Activated T-helper 17 cell treated with anti-CD3 and anti-CD28 coated beads, Interleukin-2, amount 50 U/mL, for 72 hours (primary cell): ENCODE measurements around the gene PCARE. TPM values are rescaled to one million over a fixed set of nuclear protein-coding genes. Genes with fewer than 3 reads are reported as not detected.

Experiments
- ATAC-seq: fragments of 150-1000 bp; cut with Tn5 transposase; replicated peaks from 2 replicates; pipeline ENCODE4 v1.10.0; 2021; ENCODE audit warnings: mild to moderate bottlenecking, moderate library complexity
- H3K27ac Mint-ChIP-seq: one replicate; pipeline ENCODE4 v1.8.0; 2022; ENCODE audit warnings: mixed read lengths
- H3K27me3 Mint-ChIP-seq: one replicate; pipeline ENCODE4 v1.8.0; 2022; ENCODE audit warnings: mixed read lengths
- H3K36me3 Mint-ChIP-seq: one replicate; pipeline ENCODE4 v1.8.0; 2022; ENCODE audit warnings: low read depth, mild to moderate bottlenecking, mixed read lengths
- H3K4me1 Mint-ChIP-seq: one replicate; pipeline ENCODE4 v1.8.0; 2022; ENCODE audit warnings: mixed read lengths
- H3K4me3 Mint-ChIP-seq: one replicate; pipeline ENCODE4 v1.8.0; 2022; ENCODE audit warnings: mild to moderate bottlenecking, mixed read lengths
- H3K9me3 Mint-ChIP-seq: one replicate; pipeline ENCODE4 v1.8.0; 2022; ENCODE audit warnings: mixed read lengths
- total RNA-seq, 2 donors: library from RNA; stranded (reverse); gene quantifications; one replicate each; pipeline ENCODE4 v1.2.3, GENCODE V29; 2022

Gene PCARE
- total RNA-seq, 2 donors from 2014 or later, result not detected

DNA sequence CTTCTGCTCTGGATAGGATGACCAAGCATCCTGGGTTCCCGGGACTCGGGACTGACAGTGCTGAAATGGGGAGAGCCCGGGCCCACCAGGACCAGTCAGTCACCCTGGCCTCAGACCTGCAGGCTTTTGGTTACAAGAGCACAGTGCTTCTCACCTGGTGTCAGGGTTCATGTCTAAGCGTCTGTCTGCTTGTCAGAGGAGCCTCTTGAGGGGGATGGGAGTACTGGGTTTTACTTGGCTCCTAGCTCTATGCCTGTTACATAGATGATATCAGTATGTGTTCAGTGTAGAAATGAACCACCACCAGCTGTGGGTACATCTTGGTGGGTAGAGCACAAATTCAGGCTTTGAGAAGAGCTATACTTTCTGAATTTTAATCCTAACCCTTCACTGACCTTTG is 29.9 kb downstream of the PCARE start:
- H3K4me1 Mint-ChIP-seq, result no peaks in the 10 kb centered on the region
- no peak overlapping the region for H3K4me3 Mint-ChIP-seq
- H3K9me3 Mint-ChIP-seq, result no peaks in the 10 kb centered on the region

DNA sequence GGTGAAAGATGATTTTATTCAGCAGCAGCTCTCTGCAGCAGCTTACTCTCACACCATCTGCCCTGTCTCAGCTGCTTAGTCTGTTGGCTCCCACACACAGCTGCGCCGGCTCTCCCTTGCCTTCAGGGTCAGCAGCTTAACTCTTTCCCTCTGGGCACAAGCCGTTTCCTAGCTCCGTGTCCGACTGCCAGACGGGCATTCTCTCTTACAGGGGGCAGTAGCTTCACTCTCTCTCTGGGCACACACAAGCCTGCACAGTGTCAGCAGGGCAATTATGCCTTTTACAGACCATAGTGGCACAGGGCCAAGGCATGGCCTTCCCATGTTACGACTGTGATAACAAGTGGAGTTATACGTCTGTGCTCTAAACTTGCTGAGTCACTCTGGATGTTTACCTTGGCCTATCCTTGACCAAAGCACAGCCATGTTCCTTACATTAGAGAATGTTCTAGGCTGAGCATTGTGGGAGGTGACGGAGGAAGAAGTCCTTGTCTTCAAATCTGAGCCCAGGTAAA is 31.7 kb downstream of the PCARE start:
- Mint-ChIP-seq H3K36me3 (no peaks in the 10 kb centered on the region), H3K4me1 (no peaks in the 10 kb centered on the region), H3K4me3 (no peak overlapping the region), H3K9me3 (no peaks in the 10 kb centered on the region), H3K27ac (no peak overlapping the region), H3K27me3 (no peaks in the 10 kb centered on the region)
- no peak for ATAC-seq

More for the DNA sequence above, 29.9 kb downstream of the PCARE start:
- ATAC-seq, result no peak
- Mint-ChIP-seq H3K36me3 (no peaks in the 10 kb centered on the region), H3K27ac (no peak overlapping the region), H3K27me3 (no peaks in the 10 kb centered on the region)

DNA sequence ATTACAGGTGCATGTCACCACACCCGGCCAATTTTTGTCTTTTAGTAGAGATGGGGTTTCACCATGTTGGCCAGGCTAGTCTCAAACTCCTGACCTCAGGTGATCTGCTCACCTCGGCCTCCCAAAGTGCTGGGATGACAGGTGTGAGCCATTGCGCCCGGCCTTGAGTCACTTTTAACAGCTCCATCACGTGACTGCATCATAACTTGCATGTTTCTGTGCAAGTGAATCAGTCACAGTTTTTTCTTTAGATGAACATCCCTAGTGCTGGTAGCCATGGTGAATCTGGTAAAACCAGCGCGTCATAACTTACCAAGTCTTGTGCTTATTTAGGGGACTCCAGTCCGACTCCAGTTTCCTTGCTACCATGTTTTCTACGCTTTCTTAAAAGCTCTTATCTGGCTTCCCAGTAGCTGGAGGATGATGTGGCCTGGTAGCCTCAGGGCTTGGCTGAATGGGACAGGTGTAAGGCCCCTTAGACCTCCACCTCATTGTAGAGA is 33.1 kb downstream of the PCARE start:
- no peaks in the 10 kb centered on the region for H3K9me3 Mint-ChIP-seq
- H3K27ac Mint-ChIP-seq, result no peak overlapping the region
- H3K4me3 Mint-ChIP-seq, result no peak overlapping the region
- ATAC-seq, result no peak
- no peaks in the 10 kb centered on the region for H3K4me1 Mint-ChIP-seq
- H3K36me3 Mint-ChIP-seq, result no peaks in the 10 kb centered on the region
- H3K27me3 Mint-ChIP-seq, result no peaks in the 10 kb centered on the region

DNA sequence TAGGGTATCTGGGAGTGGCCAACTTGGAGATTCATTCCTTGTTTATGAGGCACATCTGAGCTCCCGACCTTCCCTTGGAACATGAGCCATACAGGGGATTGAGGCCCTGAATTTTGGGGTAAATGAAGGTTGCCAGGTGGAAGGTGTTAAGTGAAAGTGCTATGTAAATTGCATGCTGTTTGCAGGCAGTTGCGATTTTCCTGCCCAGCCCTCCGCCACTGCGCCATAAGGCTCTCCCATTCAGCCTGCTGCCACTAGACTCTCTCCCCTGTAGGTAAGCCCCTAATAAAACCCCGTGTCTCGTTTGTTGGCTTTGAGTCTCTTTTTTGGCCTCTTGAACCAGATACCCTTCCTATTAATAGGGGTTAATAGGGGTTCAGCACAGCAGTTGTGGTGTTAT is 33.8 kb downstream of the PCARE start:
- Mint-ChIP-seq H3K9me3 (no peaks in the 10 kb centered on the region), H3K36me3 (no peaks in the 10 kb centered on the region), H3K27ac (no peak overlapping the region), H3K4me3 (no peak overlapping the region), H3K4me1 (no peaks in the 10 kb centered on the region), H3K27me3 (no peaks in the 10 kb centered on the region)
- no peak for ATAC-seq

DNA sequence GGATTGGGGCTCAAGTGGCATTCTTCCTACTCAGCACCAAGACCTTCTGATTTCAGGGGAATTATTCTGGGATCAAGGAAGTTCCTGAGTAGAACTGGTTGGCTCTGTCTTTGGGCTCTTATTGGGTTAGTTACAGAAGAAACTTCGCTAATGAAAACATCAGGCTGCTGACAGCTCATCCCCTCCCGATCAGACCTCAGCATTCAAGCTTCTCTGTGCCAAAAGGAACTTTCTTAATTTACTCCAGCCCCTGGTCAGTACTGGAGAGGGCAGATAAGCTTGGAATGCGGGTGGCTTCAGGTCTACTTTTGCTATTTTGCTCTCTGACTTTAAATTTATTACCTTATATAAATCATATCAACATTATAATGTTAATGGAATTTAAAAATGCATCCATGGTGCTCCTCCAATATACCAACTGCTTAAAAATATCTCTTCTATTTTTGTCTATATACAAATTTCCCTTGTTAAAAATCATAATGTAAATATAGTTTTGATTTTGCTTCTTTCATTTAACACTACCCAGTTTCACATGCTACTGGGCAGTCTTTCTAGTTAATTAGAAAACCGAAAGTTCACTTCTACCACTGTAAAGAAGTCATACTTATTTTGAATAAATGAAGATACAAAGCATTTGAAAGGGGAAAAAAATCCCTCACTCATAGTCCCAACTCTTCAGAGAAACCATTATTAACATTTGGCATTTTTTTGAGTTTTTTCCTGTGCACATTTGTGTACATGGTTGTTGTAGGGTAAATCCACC is 34.4 kb downstream of the PCARE start:
- no peak for ATAC-seq
- Mint-ChIP-seq H3K4me3 (no peak overlapping the region), H3K4me1 (no peaks in the 10 kb centered on the region), H3K36me3 (no peaks in the 10 kb centered on the region), H3K9me3 (no peaks in the 10 kb centered on the region), H3K27me3 (no peaks in the 10 kb centered on the region), H3K27ac (no peak overlapping the region)

DNA sequence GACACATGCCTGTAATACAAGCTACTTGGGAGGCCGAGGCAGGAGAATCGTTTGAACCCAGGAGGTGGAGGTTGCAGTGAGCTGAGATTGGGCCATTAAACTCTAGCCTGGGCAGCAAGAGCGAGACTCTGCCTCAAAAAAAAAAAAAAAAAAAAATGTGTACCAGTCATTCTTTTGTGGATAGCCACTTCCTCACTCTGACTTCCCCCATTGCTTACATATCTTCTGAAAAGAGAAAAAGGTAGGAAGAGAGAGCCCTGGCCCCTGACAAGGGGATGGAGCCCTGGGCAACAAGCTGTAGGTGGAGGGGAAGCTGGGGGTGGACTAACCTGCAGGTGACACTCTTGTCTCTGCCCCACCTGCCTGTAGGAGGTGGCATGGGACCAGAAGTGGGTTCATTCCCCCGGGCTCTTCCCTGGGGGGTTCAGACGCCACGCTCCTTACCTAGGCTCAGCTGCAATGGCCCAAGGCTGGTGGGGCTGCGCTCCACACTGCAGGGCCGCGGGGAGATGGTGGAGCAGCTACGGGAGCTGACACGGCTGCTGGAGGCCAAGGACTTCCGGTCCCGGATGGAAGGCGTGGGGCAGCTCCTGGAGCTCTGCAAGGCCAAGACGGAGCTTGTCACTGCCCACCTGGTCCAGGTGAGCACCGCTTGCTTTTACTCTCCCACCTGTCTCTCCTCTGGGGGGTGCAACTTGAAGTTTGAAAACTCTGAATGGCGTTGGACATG is 39.1 kb downstream of the PCARE start:
- Mint-ChIP-seq H3K27ac (no peak overlapping the region), H3K9me3 (no peaks in the 10 kb centered on the region), H3K4me3 (no peak overlapping the region), H3K4me1 (peaks cover 6% of the 10 kb centered on the region), H3K36me3 (no peaks in the 10 kb centered on the region), H3K27me3 (no peaks in the 10 kb centered on the region)
- peak; percentile 23 for ATAC-seq

DNA sequence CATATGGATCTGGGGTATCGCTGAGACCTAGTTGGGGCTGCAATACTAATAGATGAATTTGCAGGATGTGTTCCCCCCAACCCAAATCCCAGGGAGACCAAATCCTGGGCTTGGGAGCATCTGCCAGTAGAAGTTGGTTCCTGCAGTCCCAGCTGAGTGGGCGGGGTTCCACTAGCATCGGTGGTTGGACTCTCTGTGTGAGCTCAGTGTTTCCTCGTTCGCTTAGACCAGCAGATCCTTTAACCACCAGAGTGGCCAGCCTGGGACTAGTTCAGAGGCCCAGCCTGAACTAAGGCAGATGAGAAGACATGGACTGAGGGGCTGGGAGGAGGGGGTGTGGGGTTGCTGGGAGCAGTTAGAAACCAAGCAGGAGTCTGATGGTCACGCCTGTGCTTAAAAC is 40.7 kb downstream of the PCARE start:
- no peaks in the 10 kb centered on the region for H3K9me3 Mint-ChIP-seq
- no peaks in the 10 kb centered on the region for H3K27me3 Mint-ChIP-seq
- peaks cover 6% of the 10 kb centered on the region for H3K4me1 Mint-ChIP-seq
- no peak for ATAC-seq
- no peak overlapping the region for H3K4me3 Mint-ChIP-seq
- no peak overlapping the region for H3K27ac Mint-ChIP-seq
- H3K36me3 Mint-ChIP-seq, result no peaks in the 10 kb centered on the region

DNA sequence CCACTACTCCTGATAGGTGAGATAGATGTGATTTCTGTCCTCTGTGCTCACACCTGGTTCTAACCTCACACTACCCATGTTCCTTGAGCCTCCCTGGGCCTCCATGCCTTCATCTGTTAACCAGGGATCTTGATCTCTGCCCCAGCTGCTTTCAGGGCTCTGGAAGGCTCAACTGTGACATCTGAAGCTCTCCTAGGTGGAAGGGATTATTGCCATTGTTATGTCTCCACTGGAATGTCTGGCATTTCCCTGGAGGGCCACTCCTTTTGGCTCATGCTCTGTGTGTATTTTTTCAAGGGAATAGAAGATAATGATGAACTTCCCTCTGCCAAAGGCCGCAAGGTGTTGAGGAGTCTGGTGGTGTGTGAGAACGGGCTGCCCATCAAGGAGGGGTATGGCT is 41.2 kb downstream of the PCARE start:
- no peak overlapping the region for H3K27ac Mint-ChIP-seq
- no peaks in the 10 kb centered on the region for H3K27me3 Mint-ChIP-seq
- no peak for ATAC-seq
- H3K4me1 Mint-ChIP-seq, result peaks cover 6% of the 10 kb centered on the region
- no peak overlapping the region for H3K4me3 Mint-ChIP-seq
- H3K9me3 Mint-ChIP-seq, result no peaks in the 10 kb centered on the region
- H3K36me3 Mint-ChIP-seq, result no peaks in the 10 kb centered on the region

DNA sequence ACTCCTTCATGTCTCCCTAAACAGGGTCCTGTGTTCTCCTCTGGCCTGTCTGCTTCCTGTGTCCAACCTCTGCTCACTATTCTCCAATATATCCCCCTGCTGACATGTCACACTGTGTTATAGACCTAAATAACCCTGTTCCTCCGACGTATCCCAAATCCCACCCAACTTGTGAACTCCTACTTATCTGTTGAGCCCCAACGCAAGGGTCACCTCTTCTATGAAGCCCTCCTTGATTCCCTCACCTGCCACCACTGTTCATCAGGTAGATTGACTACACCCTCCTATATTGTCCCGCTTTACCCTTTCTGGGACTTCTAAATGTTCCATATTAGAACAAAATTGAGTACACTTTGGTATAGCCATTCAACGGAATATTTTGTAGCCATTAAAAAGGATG is 42.1 kb downstream of the PCARE start:
- Mint-ChIP-seq H3K4me3 (no peak overlapping the region), H3K27me3 (no peaks in the 10 kb centered on the region), H3K36me3 (no peaks in the 10 kb centered on the region), H3K27ac (no peak overlapping the region), H3K9me3 (no peaks in the 10 kb centered on the region), H3K4me1 (peaks cover 6% of the 10 kb centered on the region)
- no peak for ATAC-seq

DNA sequence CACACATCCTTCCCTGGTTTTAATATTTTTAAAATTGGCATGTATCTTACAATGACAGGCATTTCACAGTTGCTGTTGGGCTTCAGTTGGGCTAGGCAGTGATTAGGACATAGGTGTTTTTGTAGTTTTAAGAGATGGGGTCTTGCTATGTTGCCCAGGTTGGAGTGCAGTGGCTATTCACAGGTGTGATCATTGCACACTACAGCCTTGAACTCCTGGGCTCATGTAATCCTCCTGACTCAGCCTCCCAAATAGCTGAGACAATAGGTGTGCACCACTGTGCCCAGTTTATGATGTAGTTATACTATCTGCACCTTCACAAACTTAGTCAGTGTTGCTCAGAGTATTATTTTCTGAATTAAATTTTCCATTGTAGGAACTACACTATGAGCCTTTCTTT is 43.3 kb downstream of the PCARE start:
- Mint-ChIP-seq H3K27ac (no peak overlapping the region), H3K4me1 (peaks cover 6% of the 10 kb centered on the region), H3K9me3 (no peaks in the 10 kb centered on the region), H3K27me3 (no peaks in the 10 kb centered on the region), H3K4me3 (no peak overlapping the region), H3K36me3 (no peaks in the 10 kb centered on the region)
- ATAC-seq, result no peak

DNA sequence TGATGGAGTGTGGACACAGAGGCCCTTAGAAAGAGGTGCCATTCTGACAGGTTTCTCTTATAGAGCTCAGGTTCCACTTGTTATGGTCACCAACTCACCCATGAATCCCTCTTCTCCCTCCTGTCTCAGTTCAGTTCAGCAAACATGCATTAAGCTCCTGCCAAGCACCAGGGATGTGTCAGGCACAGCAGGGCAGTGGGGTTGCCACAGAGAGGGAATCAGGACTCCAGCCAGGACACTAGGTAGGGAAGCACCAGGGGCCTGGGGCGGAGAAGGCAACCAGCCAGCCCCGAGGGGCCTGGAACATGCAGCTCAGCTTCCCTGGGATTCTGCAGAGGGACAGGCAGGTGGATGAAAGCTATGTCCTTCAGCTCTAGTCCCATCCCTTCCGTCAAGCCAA is 48.6 kb downstream of the PCARE start:
- no peak for ATAC-seq
- Mint-ChIP-seq H3K27ac (no peak overlapping the region), H3K27me3 (no peaks in the 10 kb centered on the region), H3K4me3 (no peak overlapping the region), H3K36me3 (no peaks in the 10 kb centered on the region), H3K4me1 (no peaks in the 10 kb centered on the region), H3K9me3 (no peaks in the 10 kb centered on the region)

DNA sequence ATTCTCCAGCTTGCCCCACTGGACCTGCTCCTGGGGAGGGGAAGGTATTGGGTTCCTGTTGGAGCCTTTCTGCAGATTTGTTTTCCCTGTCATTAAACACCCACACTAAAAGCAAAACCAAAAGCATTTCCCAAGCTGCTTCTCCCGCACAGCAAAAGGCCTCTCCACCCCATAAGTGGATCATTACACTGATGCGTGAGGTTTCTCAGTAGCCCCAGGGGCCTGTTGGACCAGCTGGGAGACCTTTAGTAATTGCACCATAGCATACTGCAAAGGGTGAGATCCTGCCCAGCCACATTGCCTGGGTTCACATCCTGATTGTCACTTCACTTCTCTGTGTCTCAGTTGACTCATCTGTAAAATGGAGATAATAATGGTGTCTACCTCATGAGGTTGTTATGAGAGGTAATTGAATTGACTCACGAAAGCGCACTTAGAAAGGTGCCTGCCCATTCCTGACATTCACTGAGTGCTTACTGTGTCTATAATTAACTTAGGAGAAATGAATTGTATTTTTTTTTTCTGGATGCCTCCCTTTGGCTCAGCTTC is 49.4 kb downstream of the PCARE start:
- Mint-ChIP-seq H3K4me3 (no peak overlapping the region), H3K27ac (no peak overlapping the region), H3K9me3 (no peaks in the 10 kb centered on the region), H3K27me3 (no peaks in the 10 kb centered on the region), H3K4me1 (peaks cover 4% of the 10 kb centered on the region), H3K36me3 (no peaks in the 10 kb centered on the region)
- no peak for ATAC-seq

DNA sequence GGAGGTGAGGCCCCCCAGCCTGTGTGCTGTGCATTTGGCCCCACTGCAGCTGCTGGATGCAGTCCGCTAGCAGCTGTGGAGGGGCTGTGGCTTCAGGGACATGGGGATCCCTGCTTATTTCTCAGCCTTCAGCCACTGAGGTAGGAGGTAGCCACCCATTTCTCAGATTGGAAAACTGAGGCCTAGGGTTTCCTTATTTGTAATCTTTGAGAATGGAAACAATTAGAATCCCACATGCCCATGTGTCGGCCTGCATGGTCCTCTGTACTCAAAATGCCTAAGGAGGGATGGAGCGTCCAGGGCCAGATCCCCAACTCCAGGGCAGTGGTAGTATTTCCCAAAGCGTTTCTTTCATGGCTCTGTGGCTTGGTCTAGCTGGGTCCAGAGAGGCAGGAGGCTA is 51.1 kb downstream of the PCARE start:
- peaks cover 8% of the 10 kb centered on the region for H3K4me1 Mint-ChIP-seq
- no peak overlapping the region for H3K27ac Mint-ChIP-seq
- no peaks in the 10 kb centered on the region for H3K9me3 Mint-ChIP-seq
- no peaks in the 10 kb centered on the region for H3K27me3 Mint-ChIP-seq
- H3K4me3 Mint-ChIP-seq, result no peak overlapping the region
- H3K36me3 Mint-ChIP-seq, result no peaks in the 10 kb centered on the region
- no peak for ATAC-seq

DNA sequence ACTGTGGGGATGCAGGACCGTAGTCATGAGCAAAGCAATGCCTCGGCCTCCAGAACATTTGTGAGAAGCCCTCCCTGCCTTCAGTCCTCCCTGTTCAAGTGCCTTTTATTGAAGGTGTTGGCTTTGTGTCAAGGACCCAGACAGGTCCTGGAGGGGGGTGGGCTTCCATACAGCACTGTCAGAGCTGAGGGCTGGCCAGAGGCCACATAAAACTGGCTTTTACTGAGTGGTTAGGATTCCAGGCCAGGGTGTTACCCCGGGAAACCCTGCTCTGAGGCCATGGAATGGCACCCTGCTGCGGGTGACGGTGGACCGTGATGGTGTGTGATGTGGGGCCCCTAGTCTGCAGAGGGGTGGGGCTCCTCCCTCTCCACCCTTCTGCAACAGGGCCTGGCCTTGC is 51.6 kb downstream of the PCARE start:
- Mint-ChIP-seq H3K9me3 (no peaks in the 10 kb centered on the region), H3K27me3 (no peaks in the 10 kb centered on the region), H3K27ac (no peak overlapping the region), H3K36me3 (no peaks in the 10 kb centered on the region), H3K4me3 (no peak overlapping the region), H3K4me1 (peaks cover 11% of the 10 kb centered on the region)
- no peak for ATAC-seq

DNA sequence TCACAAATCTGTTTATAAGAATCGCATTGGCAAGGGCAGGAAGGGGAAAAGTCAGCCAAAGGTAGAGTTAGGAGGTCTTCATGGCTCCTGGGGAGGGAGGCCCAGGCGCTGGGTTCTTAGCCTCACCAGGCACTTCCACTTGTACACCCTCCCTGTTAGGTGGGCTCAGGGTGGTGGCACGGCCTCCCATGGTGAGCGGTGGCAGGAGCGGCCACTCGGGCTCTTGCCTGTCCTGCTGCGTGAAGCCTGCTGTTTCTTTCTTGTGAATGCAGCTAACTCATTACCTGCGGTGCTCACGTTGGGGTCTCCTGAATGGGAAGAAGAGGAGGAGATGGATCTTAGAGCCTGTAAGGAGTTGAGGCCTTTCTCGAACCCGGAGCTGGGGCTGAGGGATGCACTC is 52.4 kb downstream of the PCARE start:
- H3K27me3 Mint-ChIP-seq, result no peaks in the 10 kb centered on the region
- H3K36me3 Mint-ChIP-seq, result no peaks in the 10 kb centered on the region
- H3K4me1 Mint-ChIP-seq, result peaks cover 14% of the 10 kb centered on the region
- no peaks in the 10 kb centered on the region for H3K9me3 Mint-ChIP-seq
- H3K27ac Mint-ChIP-seq, result peak overlapping the region; percentile 17
- no peak overlapping the region for H3K4me3 Mint-ChIP-seq
- ATAC-seq, result no peak
